K562 (cell line): ENCODE measurements around the gene PRKACB.

Experiments used
- JUN ChIP-seq, 2 experiments: sonication (generic) in 1 of 2; formaldehyde crosslinking in 1 of 2; IDR thresholded peaks; 2 replicates each; pipeline versions ENCODE4 v1.6.1 to v1.8.0; 2012 to 2022; ENCODE audit warnings: borderline replicate concordance in 2 of 2, mild to moderate bottlenecking in 2 of 2, improper control_type of control experiment in 1 of 2, low read depth in 1 of 2, low read length in 1 of 2, missing genetic modification reagents in 1 of 2
- MBD2 ChIP-seq: sonication (generic); IDR thresholded peaks from 2 replicates; pipeline ENCODE4 v1.6.1; 2016; ENCODE audit warnings: low read depth, borderline replicate concordance
- MCM2 ChIP-seq: fragments of 450-650 bp; IDR thresholded peaks from 2 replicates; pipeline ENCODE4 v1.6.1; 2017; ENCODE audit warnings: low read depth, mild to moderate bottlenecking
- NRF1 ChIP-seq, 2 experiments: fragments of 450-650 bp; IDR thresholded peaks in 1 of 2; conservative IDR thresholded peaks in 1 of 2; 2 replicates each; pipeline ENCODE4 v1.6.1; 2014; ENCODE audit warnings: mild to moderate bottlenecking in 2 of 2
- POLR2AphosphoS5 ChIP-seq: IDR thresholded peaks from 2 replicates; pipeline ENCODE4 v1.6.1; 2011; ENCODE audit warnings: mild to moderate bottlenecking, low read depth, low read length, moderate library complexity; ENCODE audit not compliant: control insufficient read depth, insufficient read depth
- PRMT5 ChIP-seq: sonication (generic); formaldehyde crosslinking; IDR thresholded peaks from 2 replicates; pipeline ENCODE4 v1.5.0; 2020; ENCODE audit warnings: missing genetic modification reagents
- SIN3A ChIP-seq, 2 experiments: fragments of 150-350 bp in 1 of 2; IDR thresholded peaks; 2 replicates each; pipeline ENCODE4 v1.6.1; 2011 to 2016; ENCODE audit warnings: borderline replicate concordance in 2 of 2, low read depth in 2 of 2, low read length in 2 of 2, mild to moderate bottlenecking in 2 of 2, moderate library complexity in 2 of 2; ENCODE audit not compliant: control insufficient read depth in 1 of 2

GRCh38 chr1:84246213-84246612 is 102.1 kb downstream of the PRKACB start:
- no peak for TF ChIP-seq JUN (IDR thresholded peaks at IDR 0.05; ENCODE audit: borderline replicate concordance, low read depth, low read length)
- no peak for TF ChIP-seq JUN (CRISPR knock-in tag; IDR thresholded peaks at IDR 0.05; ENCODE audit: borderline replicate concordance)
- TF ChIP-seq POLR2AphosphoS5 = no peak
- no peak for TF ChIP-seq MBD2
- no peak for TF ChIP-seq NRF1 (conservative IDR thresholded peaks at IDR 0.05 in 1 of 2, IDR thresholded peaks at IDR 0.05 in 1 of 2)
- no peak for TF ChIP-seq SIN3A (IDR thresholded peaks at IDR 0.05; ENCODE audit: borderline replicate concordance in 2 of 2, control insufficient read depth in 1 of 2, low read depth in 2 of 2, low read length in 2 of 2)
- TF ChIP-seq MCM2 = no peak
- no peak for TF ChIP-seq PRMT5 (CRISPR knock-in tag)
